Ectodermal cell (in vitro differentiated cells): ENCODE results near the gene PADI1.

Source experiments
- H3K27ac ChIP-seq: 2 replicates; pipeline ENCODE4 v1.7.0; 2013; ENCODE audit warnings: mild to moderate bottlenecking, low read depth, low read length; ENCODE audit not compliant: insufficient read depth, poor library complexity, severe bottlenecking
- H3K27me3 ChIP-seq: 2 replicates; pipeline ENCODE4 v1.7.0; 2013; ENCODE audit warnings: mild to moderate bottlenecking, low read length; ENCODE audit not compliant: insufficient read depth, control insufficient read depth, poor library complexity, severe bottlenecking
- H3K36me3 ChIP-seq: one replicate; pipeline ENCODE4 v1.7.0; 2013; ENCODE audit warnings: low read length; ENCODE audit not compliant: control insufficient read depth, insufficient read depth
- H3K4me1 ChIP-seq: one replicate; pipeline ENCODE4 v1.7.0; 2013; ENCODE audit warnings: low read length; ENCODE audit not compliant: control insufficient read depth, insufficient read depth
- H3K4me3 ChIP-seq: 2 replicates; pipeline ENCODE4 v1.7.0; 2013; ENCODE audit warnings: low read depth, low read length, control low read depth; ENCODE audit not compliant: insufficient read depth
- H3K9me3 ChIP-seq: 2 replicates; pipeline ENCODE4 v1.7.0; 2013; ENCODE audit warnings: mild to moderate bottlenecking, low read length, moderate library complexity; ENCODE audit not compliant: control insufficient read depth
- WGBS, 2 experiments: methylation state at CpG; one replicate each; pipeline ENCODE4 v1.1.7; 2013; ENCODE audit warnings: missing lambda C conversion rate in 2 of 2; 5-methylcytosine and 5-hydroxymethylcytosine counted together

Gene PADI1

GRCh38 chr1:17183388-17184160 lies 21.4 kb upstream of the PADI1 start:
- peaks cover 5% of the 10 kb centered on the region for H3K4me1 ChIP-seq
- H3K36me3 ChIP-seq: no peaks in the 10 kb centered on the region
- no peak overlapping the region for H3K4me3 ChIP-seq
- H3K9me3 ChIP-seq: no peaks in the 10 kb centered on the region
- H3K27ac ChIP-seq: no peak overlapping the region
- no peaks in the 10 kb centered on the region for H3K27me3 ChIP-seq
- 93 to 94% methylated on average over 12 of the region's 12 CpGs for WGBS, 2 experiments

- Histone ChIP-seq H3K4me1 (peaks cover 5% of the 10 kb centered on the region), H3K9me3 (no peaks in the 10 kb centered on the region), H3K27me3 (no peaks in the 10 kb centered on the region), H3K36me3 (no peaks in the 10 kb centered on the region), H3K27ac (no peak overlapping the region), H3K4me3 (no peak overlapping the region)
- 75 to 77% methylated on average over 7 of the region's 7 CpGs for WGBS, 2 experiments
Observed at GRCh38 chr1:17184161-17184665, 20.7 kb upstream of the PADI1 start.

- H3K4me1 ChIP-seq: peaks cover 10% of the 10 kb centered on the region
- H3K9me3 ChIP-seq: no peaks in the 10 kb centered on the region
- H3K36me3 ChIP-seq: no peaks in the 10 kb centered on the region
- 87 to 89% methylated on average over 13 of the region's 13 CpGs for WGBS, 2 experiments
- no peak overlapping the region for H3K4me3 ChIP-seq
- H3K27me3 ChIP-seq: no peaks in the 10 kb centered on the region
- no peak overlapping the region for H3K27ac ChIP-seq
Observed at GRCh38 chr1:17184822-17185484, 20.0 kb upstream of the PADI1 start.

GRCh38 chr1:17185485-17185860 lies 19.5 kb upstream of the PADI1 start:
- Histone ChIP-seq H3K4me3 (no peak overlapping the region), H3K9me3 (no peaks in the 10 kb centered on the region), H3K27ac (no peak overlapping the region), H3K4me1 (peaks cover 13% of the 10 kb centered on the region), H3K36me3 (no peaks in the 10 kb centered on the region), H3K27me3 (no peaks in the 10 kb centered on the region)
- 87 to 96% methylated on average over 3 of the region's 3 CpGs for WGBS, 2 experiments

- no peak overlapping the region for H3K27ac ChIP-seq
- no peaks in the 10 kb centered on the region for H3K36me3 ChIP-seq
- H3K9me3 ChIP-seq: no peaks in the 10 kb centered on the region
- H3K4me1 ChIP-seq: peaks cover 13% of the 10 kb centered on the region
- no peaks in the 10 kb centered on the region for H3K27me3 ChIP-seq
- H3K4me3 ChIP-seq: no peak overlapping the region
- whole genome bisulfite sequencing, 2 experiments: 81 to 85% methylated on average over 9 of the region's 9 CpGs
Observed at GRCh38 chr1:17186216-17186909, 18.6 kb upstream of the PADI1 start.

- Histone ChIP-seq H3K9me3 (no peaks in the 10 kb centered on the region), H3K36me3 (no peaks in the 10 kb centered on the region), H3K4me3 (no peak overlapping the region), H3K4me1 (peaks cover 13% of the 10 kb centered on the region), H3K27ac (no peak overlapping the region), H3K27me3 (no peaks in the 10 kb centered on the region)
- WGBS, 2 experiments: 67 to 76% methylated on average over 5 to 6 of the region's 6 CpGs
Observed at GRCh38 chr1:17187051-17187450, 17.9 kb upstream of the PADI1 start.

GRCh38 chr1:17188217-17188616 lies 16.7 kb upstream of the PADI1 start:
- no peaks in the 10 kb centered on the region for H3K27me3 ChIP-seq
- H3K9me3 ChIP-seq: no peaks in the 10 kb centered on the region
- H3K4me3 ChIP-seq: no peak overlapping the region
- no peaks in the 10 kb centered on the region for H3K36me3 ChIP-seq
- 94 to 97% methylated on average over 2 of the region's 2 CpGs for WGBS, 2 experiments
- H3K27ac ChIP-seq: no peak overlapping the region
- peaks cover 13% of the 10 kb centered on the region for H3K4me1 ChIP-seq

GRCh38 chr1:17188889-17189631 lies 15.9 kb upstream of the PADI1 start:
- Histone ChIP-seq H3K4me1 (peaks cover 13% of the 10 kb centered on the region), H3K4me3 (no peak overlapping the region), H3K27me3 (no peaks in the 10 kb centered on the region), H3K27ac (no peak overlapping the region), H3K36me3 (no peaks in the 10 kb centered on the region), H3K9me3 (no peaks in the 10 kb centered on the region)
- 85 to 88% methylated on average over 9 to 10 of the region's 10 CpGs for WGBS, 2 experiments

GRCh38 chr1:17189632-17189990 lies 15.3 kb upstream of the PADI1 start:
- no peaks in the 10 kb centered on the region for H3K27me3 ChIP-seq
- H3K36me3 ChIP-seq: no peaks in the 10 kb centered on the region
- 92% methylated on average over 2 of the region's 2 CpGs for WGBS, 2 experiments
- H3K9me3 ChIP-seq: no peaks in the 10 kb centered on the region
- H3K27ac ChIP-seq: no peak overlapping the region
- H3K4me3 ChIP-seq: no peak overlapping the region
- peaks cover 13% of the 10 kb centered on the region for H3K4me1 ChIP-seq
